ENCODE data around the gene RALGAPA2. TPM values are rescaled to one million over a fixed set of nuclear protein-coding genes. Genes with fewer than 3 reads are reported as not detected.

Gene RALGAPA2
- total RNA-seq, 2 donors from 2014 or later = 36.5 to 53.2 TPM

DNA sequence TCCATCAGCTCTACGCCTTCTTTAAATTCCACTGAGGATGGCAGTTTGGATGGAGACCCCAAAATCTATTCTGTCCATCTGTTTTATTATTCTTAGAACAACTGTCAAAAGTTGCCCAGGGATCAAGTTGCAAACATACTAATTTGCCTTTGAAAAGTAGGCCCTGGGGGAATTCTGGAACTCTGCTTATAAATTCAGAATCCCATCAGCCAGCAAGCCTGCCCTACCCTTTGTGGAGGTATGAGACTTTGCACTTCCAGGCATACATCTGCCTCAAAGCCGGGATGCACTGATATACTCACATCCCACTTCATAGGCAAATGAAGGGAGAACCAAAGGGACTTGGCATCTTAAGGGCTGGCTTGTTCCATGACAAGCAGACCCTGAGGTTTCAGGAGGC lies 250.9 kb downstream of the RALGAPA2 start:
- no peaks in the 10 kb centered on the region for H3K9me3 ChIP-seq

DNA sequence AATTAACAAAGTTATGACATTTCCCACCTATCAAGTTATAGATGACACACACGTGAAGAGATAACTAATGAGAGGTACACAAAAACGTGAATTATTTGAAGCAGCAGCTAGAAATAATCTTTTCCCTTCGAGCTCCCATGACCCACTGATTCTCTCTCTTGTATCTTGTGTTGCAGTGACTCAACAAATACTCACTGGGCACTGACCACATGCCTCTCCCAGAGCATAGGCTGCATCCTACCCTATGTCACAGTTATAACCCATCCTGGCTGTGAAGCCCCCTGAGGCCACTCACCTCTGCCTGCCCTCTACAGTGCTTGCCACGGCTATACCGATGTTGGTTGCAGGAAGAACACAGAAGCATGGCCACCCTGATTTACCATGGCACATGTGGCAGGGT lies 252.7 kb downstream of the RALGAPA2 start:
- no peaks in the 10 kb centered on the region for H3K36me3 ChIP-seq
- intact Hi-C loops (cut with DNase I) = no loop called here
- no peaks in the 10 kb centered on the region for H3K9me3 ChIP-seq
- WGBS = 90% methylated on average over 5 of the region's 5 CpGs
- H3K4me1 ChIP-seq (replicated peaks) = no peaks in the 10 kb centered on the region
- H3K27me3 ChIP-seq (replicated peaks; ENCODE audit: insufficient read depth) = no peaks in the 10 kb centered on the region
- no peak overlapping the region for H3K4me3 ChIP-seq
- DNase-seq (ENCODE audit: low spot score) = no peak
- TF ChIP-seq POLR2AphosphoS5 (IDR thresholded peaks at IDR 0.05) (no peak), POLR2A (IDR thresholded peaks at IDR 0.05) (no peak)
- TF ChIP-seq, protein P1, sequence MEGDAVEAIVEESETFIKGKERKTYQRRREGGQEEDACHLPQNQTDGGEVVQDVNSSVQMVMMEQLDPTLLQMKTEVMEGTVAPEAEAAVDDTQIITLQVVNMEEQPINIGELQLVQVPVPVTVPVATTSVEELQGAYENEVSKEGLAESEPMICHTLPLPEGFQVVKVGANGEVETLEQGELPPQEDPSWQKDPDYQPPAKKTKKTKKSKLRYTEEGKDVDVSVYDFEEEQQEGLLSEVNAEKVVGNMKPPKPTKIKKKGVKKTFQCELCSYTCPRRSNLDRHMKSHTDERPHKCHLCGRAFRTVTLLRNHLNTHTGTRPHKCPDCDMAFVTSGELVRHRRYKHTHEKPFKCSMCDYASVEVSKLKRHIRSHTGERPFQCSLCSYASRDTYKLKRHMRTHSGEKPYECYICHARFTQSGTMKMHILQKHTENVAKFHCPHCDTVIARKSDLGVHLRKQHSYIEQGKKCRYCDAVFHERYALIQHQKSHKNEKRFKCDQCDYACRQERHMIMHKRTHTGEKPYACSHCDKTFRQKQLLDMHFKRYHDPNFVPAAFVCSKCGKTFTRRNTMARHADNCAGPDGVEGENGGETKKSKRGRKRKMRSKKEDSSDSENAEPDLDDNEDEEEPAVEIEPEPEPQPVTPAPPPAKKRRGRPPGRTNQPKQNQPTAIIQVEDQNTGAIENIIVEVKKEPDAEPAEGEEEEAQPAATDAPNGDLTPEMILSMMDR (IDR thresholded peaks at IDR 0.05) = no peak
- H3K27ac ChIP-seq = no peak overlapping the region

More for the DNA sequence above, 250.9 kb downstream of the RALGAPA2 start:
- intact Hi-C loops (cut with DNase I) = no loop called here
- no peak overlapping the region for H3K27ac ChIP-seq
- TF ChIP-seq POLR2AphosphoS5 (IDR thresholded peaks at IDR 0.05) (no peak), POLR2A (IDR thresholded peaks at IDR 0.05) (no peak)
- TF ChIP-seq, protein P1 (IDR thresholded peaks at IDR 0.05) = no peak
- no peak for DNase-seq (ENCODE audit: low spot score)
- no peaks in the 10 kb centered on the region for H3K27me3 ChIP-seq (replicated peaks; ENCODE audit: insufficient read depth)
- H3K4me1 ChIP-seq (replicated peaks) = no peaks in the 10 kb centered on the region
- 80% methylated on average over 2 of the region's 2 CpGs for WGBS
- H3K4me3 ChIP-seq = no peak overlapping the region
- no peaks in the 10 kb centered on the region for H3K36me3 ChIP-seq

GRCh38 chr20:20457392-20458126 lies 254.9 kb downstream of the RALGAPA2 start:
- no peak overlapping the region for H3K27ac ChIP-seq

DNA sequence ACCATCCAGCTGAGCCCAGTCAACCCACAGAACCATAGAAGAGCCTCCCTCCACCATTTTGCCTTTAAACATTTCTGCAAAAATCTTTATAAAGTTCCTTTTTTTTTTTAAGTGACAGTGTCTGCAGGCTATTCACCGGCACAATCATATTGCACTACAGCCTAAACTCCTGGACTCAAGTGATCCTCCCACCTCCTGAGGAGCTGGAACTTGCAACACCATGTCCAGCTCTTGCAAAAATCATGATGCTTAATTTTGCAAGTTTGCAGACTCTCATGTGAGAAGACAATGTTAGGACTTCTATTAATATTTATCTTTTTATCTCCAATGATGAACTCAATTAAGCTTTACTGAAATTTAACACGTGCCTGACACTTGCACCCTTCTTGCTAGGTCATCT lies 255.7 kb downstream of the RALGAPA2 start:
- 70% methylated on average over 2 of the region's 2 CpGs for WGBS
- no peak for DNase-seq (ENCODE audit: low spot score)
- TF ChIP-seq POLR2AphosphoS5 (IDR thresholded peaks at IDR 0.05) = no peak
- no peak for TF ChIP-seq POLR2A (IDR thresholded peaks at IDR 0.05)
- TF ChIP-seq, protein P1 (IDR thresholded peaks at IDR 0.05) = no peak
- intact Hi-C loops (cut with DNase I) = no loop called here
- Histone ChIP-seq H3K36me3 (no peaks in the 10 kb centered on the region), H3K4me1 (replicated peaks) (no peaks in the 10 kb centered on the region), H3K9me3 (no peaks in the 10 kb centered on the region), H3K27me3 (replicated peaks; ENCODE audit: insufficient read depth) (no peaks in the 10 kb centered on the region), H3K4me3 (no peak overlapping the region), H3K27ac (no peak overlapping the region)

More at GRCh38 chr20:20457392-20458126, 254.9 kb downstream of the RALGAPA2 start:
- Histone ChIP-seq H3K4me3 (no peak overlapping the region), H3K27me3 (replicated peaks; ENCODE audit: insufficient read depth) (no peaks in the 10 kb centered on the region), H3K9me3 (no peaks in the 10 kb centered on the region), H3K4me1 (replicated peaks) (no peaks in the 10 kb centered on the region), H3K36me3 (no peaks in the 10 kb centered on the region)
- WGBS = 67% methylated on average over 15 of the region's 15 CpGs
- DNase-seq (ENCODE audit: low spot score) = no peak
- intact Hi-C loops (cut with DNase I) = no loop called here
- no peak for TF ChIP-seq POLR2AphosphoS5 (IDR thresholded peaks at IDR 0.05)
- TF ChIP-seq, protein P1 (IDR thresholded peaks at IDR 0.05) = no peak
- TF ChIP-seq POLR2A (IDR thresholded peaks at IDR 0.05) = no peak

- no peak overlapping the region for H3K4me3 ChIP-seq
- H3K36me3 ChIP-seq = no peaks in the 10 kb centered on the region
- intact Hi-C loops (cut with DNase I) = no loop called here
- H3K27ac ChIP-seq = no peak overlapping the region
- no peaks in the 10 kb centered on the region for H3K27me3 ChIP-seq (replicated peaks; ENCODE audit: insufficient read depth)
- no peaks in the 10 kb centered on the region for H3K9me3 ChIP-seq
- DNase-seq (ENCODE audit: low spot score) = no peak
- TF ChIP-seq, protein P1 (IDR thresholded peaks at IDR 0.05) = no peak
- TF ChIP-seq POLR2A (IDR thresholded peaks at IDR 0.05) = no peak
- no peak for TF ChIP-seq POLR2AphosphoS5 (IDR thresholded peaks at IDR 0.05)
- 91% methylated on average over 2 of the region's 2 CpGs for WGBS
- no peaks in the 10 kb centered on the region for H3K4me1 ChIP-seq (replicated peaks)
These were observed 256.5 kb downstream of the RALGAPA2 start for GRCh38 chr20:20455926-20456325.
